Measurements from ENCODE around the gene KCNH1. TPM values are rescaled to one million over a fixed set of nuclear protein-coding genes. Genes with fewer than 3 reads are reported as not detected.

Gene KCNH1
- total RNA-seq, 1 donor from 2014 or later, result not detected

DNA sequence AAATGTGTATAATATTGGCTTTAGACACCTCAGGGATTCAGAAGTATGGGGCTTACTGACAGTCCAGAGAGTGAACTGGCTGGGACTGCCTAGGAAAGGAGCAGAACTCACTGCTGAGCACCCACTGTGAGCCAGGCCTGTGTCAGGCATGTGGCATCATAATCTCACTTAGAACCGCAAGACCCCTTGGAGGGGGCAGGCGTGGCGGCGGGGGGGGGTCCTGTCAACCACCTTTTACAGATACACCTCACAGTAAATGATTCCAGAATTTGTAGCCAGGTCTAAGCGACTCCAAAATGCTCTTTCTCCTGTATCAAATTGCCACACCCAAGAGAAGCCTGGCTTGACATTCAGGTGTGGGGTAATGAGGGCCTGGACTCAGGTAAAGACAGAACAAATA, 235.5 kb downstream of the KCNH1 start:
- no peak overlapping the region for H3K27ac Mint-ChIP-seq
- ChIA-PET POLR2A (no interaction called here), CTCF (no interaction called here)
- TF ChIP-seq, protein P1, sequence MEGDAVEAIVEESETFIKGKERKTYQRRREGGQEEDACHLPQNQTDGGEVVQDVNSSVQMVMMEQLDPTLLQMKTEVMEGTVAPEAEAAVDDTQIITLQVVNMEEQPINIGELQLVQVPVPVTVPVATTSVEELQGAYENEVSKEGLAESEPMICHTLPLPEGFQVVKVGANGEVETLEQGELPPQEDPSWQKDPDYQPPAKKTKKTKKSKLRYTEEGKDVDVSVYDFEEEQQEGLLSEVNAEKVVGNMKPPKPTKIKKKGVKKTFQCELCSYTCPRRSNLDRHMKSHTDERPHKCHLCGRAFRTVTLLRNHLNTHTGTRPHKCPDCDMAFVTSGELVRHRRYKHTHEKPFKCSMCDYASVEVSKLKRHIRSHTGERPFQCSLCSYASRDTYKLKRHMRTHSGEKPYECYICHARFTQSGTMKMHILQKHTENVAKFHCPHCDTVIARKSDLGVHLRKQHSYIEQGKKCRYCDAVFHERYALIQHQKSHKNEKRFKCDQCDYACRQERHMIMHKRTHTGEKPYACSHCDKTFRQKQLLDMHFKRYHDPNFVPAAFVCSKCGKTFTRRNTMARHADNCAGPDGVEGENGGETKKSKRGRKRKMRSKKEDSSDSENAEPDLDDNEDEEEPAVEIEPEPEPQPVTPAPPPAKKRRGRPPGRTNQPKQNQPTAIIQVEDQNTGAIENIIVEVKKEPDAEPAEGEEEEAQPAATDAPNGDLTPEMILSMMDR (IDR thresholded peaks at IDR 0.05), result no peak
- H3K36me3 Mint-ChIP-seq (ENCODE audit: low read depth), result no peaks in the 10 kb centered on the region
- no peak overlapping the region for H3K4me3 Mint-ChIP-seq
- intact Hi-C loops (cut with micrococcal nuclease), result no loop called here
- no peak for ATAC-seq (ENCODE audit: low read depth)
- no peaks in the 10 kb centered on the region for H3K4me1 Mint-ChIP-seq
- no peaks in the 10 kb centered on the region for H3K27me3 Mint-ChIP-seq
- DNase-seq, result no peak
- H3K9me3 Mint-ChIP-seq, result peaks cover 11% of the 10 kb centered on the region

DNA sequence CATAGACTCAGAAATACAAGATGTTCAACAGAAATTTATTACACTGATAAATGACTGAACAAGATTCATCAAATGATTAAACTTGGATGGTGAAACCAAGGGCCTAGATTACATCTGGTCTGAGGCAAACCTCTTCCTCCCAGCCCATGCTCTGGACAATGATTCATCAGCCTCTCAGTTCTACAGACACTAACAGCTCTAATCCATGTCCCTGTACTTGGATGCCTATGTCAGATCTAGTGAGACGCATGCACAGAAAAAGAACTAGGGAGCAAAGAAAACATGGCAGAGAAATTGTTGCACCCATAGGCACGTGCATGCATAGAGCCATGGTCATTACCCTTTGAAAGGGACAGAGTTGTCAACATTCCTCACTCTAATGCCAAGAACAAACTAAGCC, 250.1 kb downstream of the KCNH1 start:
- ChIA-PET CTCF (no interaction called here), POLR2A (no interaction called here)
- H3K27ac Mint-ChIP-seq, result no peak overlapping the region
- peaks cover 4% of the 10 kb centered on the region for H3K27me3 Mint-ChIP-seq
- no peaks in the 10 kb centered on the region for H3K4me1 Mint-ChIP-seq
- ATAC-seq (ENCODE audit: low read depth) (no peak), DNase-seq (no peak)
- intact Hi-C loops (cut with micrococcal nuclease), result no loop called here
- H3K9me3 Mint-ChIP-seq, result peaks cover 4% of the 10 kb centered on the region
- H3K4me3 Mint-ChIP-seq, result no peak overlapping the region
- TF ChIP-seq, protein P1 (IDR thresholded peaks at IDR 0.05), result no peak
- no peaks in the 10 kb centered on the region for H3K36me3 Mint-ChIP-seq (ENCODE audit: low read depth)

DNA sequence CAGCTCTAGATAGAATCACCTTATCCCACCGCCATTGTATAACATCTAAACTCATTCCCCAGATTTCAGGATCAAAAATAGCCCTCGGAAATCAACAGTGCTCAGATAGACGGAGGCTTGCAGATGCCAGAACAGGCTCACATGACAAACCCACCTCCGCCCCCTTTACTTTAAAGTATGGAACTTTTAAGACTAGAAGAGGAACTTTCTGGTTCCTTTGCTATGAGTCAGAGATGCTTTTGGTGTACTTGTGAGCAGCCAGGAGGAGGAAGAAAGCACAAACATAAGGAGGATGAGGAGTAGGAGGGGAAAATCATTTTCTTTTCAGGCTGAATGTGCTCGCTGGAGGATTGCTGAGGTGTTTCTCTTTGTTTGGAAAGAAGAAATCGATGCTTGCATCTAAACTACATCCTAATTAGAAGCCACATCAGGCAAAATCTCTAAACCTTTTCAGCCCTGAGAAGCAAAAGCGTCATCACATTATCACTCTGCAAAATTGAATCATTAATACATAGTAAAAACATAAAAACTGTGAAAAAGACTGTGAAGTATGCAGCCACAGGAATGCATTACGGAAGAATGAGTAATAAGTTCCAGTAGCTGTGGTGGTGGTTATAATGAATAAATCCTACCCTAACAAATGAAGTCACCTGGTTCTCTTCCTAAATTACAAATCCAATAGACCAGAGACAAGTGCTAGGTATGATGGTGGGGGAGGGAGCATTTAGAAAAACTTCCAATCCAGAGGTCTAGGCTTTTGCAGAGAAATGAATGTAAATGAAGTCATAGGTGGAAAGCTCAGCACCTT, 251.3 kb downstream of the KCNH1 start:
- intact Hi-C loops (cut with micrococcal nuclease), result no loop called here
- H3K4me1 Mint-ChIP-seq, result no peaks in the 10 kb centered on the region
- TF ChIP-seq, protein P1 (IDR thresholded peaks at IDR 0.05), result no peak
- ChIA-PET POLR2A (no interaction called here), CTCF (no interaction called here)
- H3K27me3 Mint-ChIP-seq, result peaks cover 7% of the 10 kb centered on the region
- ATAC-seq (ENCODE audit: low read depth) (no peak), DNase-seq (no peak)
- H3K4me3 Mint-ChIP-seq, result no peak overlapping the region
- H3K27ac Mint-ChIP-seq, result no peak overlapping the region
- H3K9me3 Mint-ChIP-seq, result no peaks in the 10 kb centered on the region
- H3K36me3 Mint-ChIP-seq (ENCODE audit: low read depth), result no peaks in the 10 kb centered on the region

DNA sequence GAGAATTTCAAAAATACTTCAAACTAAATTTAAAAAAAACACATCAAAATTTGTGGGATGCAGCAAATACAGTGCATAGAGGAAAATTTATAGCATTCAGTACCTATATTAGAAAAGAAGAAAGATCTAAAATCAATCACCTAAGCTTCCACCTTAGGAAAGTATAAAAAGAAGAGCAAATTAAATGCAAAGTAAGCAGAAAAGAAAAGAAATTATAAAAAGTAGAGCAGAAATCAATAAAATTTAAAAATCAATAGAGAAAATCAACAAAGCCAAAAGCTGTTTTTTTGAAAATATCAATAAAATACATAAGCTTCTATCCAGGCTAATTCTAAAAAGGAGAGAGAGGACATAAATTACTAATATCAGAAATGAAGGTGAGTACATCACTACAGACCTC, 255.4 kb downstream of the KCNH1 start:
- no peaks in the 10 kb centered on the region for H3K36me3 Mint-ChIP-seq (ENCODE audit: low read depth)
- no peak for DNase-seq
- H3K4me3 Mint-ChIP-seq, result no peak overlapping the region
- intact Hi-C loops (cut with micrococcal nuclease), result no loop called here
- TF ChIP-seq, protein P1 (IDR thresholded peaks at IDR 0.05), result no peak
- ChIA-PET CTCF (no interaction called here), POLR2A (no interaction called here)
- no peaks in the 10 kb centered on the region for H3K9me3 Mint-ChIP-seq
- no peak overlapping the region for H3K27ac Mint-ChIP-seq
- ATAC-seq (ENCODE audit: low read depth), result no peak
- no peaks in the 10 kb centered on the region for H3K4me1 Mint-ChIP-seq
- peaks cover 4% of the 10 kb centered on the region for H3K27me3 Mint-ChIP-seq

DNA sequence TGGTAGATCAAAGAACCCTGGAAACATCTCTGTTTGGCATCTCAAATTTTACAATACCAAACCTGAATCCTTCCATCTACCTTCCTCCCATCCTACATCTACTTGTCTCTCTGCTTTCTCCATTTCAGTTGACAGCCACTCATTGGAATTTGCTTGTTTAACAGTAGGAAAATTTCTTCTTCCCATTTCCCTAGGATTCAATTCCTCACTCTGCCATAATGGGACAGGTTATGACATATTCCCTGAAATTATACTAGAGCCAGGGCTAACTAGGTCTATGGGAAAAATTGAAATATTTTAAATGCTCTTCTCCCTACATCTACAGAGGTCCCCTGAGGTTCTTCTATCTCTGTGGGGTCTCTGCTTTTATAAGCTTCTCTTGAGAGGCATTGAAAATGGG, 257.7 kb downstream of the KCNH1 start:
- CTCF ChIA-PET, result no interaction called here

More for the DNA sequence above, 257.7 kb downstream of the KCNH1 start:
- DNase-seq, result no peak
- no peak for ATAC-seq (ENCODE audit: low read depth)
- Mint-ChIP-seq H3K27me3 (peaks cover 8% of the 10 kb centered on the region), H3K4me1 (no peaks in the 10 kb centered on the region), H3K36me3 (ENCODE audit: low read depth) (no peaks in the 10 kb centered on the region), H3K27ac (no peak overlapping the region), H3K9me3 (peaks cover 6% of the 10 kb centered on the region), H3K4me3 (no peak overlapping the region)
- POLR2A ChIA-PET, result no interaction called here
- intact Hi-C loops (cut with micrococcal nuclease), result no loop called here
- TF ChIP-seq, protein P1 (IDR thresholded peaks at IDR 0.05), result no peak

Measured in activated B cell treated with CpG ODN at 0.5 μM for 24 hours (primary cell).